Right ventricle myocardium inferior (tissue), 1 donor: ENCODE results near the gene EMB. TPM values are rescaled to one million over a fixed set of nuclear protein-coding genes. Genes with fewer than 3 reads are reported as not detected.
A peak's percentile ranks its signal among the peaks of the same experiment; 100 is the strongest.
"Not testable (repeated sequence)": the region's sequence is repeated elsewhere in the genome, so short reads cannot be mapped to it uniquely, and the experiment has no call there.

Experiments used
- ATAC-seq: fragments of 200-7000 bp; cut with Tn5 transposase; one replicate; pipeline ENCODE4 v1.9.1; 2020; ENCODE audit warnings: mild to moderate bottlenecking, moderate library complexity
- DNase-seq: peaks from one replicate; pipeline ENCODE4 v3.0.0; 2021; ENCODE audit errors: missing footprints
- intact Hi-C: fragments of 100-400 bp; cut with DNase I; formaldehyde crosslinking; loops from one replicate; pipeline ENCODE4 v1.11.0; 2022
- total RNA-seq: library from RNA; stranded (reverse); fragmentation: NEBNext Ultra II Directional; extraction: Animal tissue kit (Norgen Biotek cat#: 25700); gene quantifications from one replicate; pipeline ENCODE4 v1.2.1, GENCODE V29; 2021
- donor health status: DM: no; HTN: yes; CAD: no; lungs with severe emphysema.

EMB gene
- total RNA-seq, 1 donor from 2014 or later, result 15.4 TPM

DNA sequence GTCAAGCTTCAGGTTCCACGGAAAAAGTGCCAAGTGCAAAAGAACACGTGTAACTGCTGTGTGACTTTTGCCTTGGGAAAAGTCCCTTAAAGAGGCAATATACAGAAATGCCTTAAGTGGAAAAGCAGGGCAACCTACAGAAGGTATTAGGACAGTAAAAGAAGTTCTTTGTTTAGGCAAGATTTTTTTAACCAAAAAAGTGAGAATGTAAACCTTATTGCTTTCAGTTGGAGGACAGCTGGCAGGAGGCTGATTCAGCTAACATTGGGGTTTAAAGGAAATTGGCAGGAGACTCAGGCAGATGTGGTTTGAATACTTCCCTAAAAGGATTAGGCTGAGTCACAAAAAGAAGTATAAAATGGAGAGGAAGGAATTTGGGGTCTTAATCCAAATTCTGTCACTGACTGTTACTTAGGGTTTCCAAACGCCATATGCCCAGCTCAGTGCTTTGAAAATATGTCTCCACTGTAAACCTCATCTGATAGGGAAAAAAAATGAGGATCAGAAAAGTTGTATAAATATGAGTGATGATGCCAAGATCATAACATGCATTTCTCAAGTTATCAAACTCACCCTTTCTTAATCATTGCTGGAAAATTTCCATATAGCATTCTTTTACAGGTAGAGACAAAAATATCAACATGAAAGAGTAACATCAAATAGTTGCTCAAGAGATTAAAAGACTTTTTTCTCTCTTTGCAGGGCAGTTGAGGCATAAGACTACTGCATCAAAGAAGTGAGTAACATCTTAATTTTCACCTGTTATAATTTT lies 9.8 kb downstream of the EMB start:
- ATAC-seq, result peak; percentile 31
- intact Hi-C loops, DNase-seq: not testable (repeated sequence)

DNA sequence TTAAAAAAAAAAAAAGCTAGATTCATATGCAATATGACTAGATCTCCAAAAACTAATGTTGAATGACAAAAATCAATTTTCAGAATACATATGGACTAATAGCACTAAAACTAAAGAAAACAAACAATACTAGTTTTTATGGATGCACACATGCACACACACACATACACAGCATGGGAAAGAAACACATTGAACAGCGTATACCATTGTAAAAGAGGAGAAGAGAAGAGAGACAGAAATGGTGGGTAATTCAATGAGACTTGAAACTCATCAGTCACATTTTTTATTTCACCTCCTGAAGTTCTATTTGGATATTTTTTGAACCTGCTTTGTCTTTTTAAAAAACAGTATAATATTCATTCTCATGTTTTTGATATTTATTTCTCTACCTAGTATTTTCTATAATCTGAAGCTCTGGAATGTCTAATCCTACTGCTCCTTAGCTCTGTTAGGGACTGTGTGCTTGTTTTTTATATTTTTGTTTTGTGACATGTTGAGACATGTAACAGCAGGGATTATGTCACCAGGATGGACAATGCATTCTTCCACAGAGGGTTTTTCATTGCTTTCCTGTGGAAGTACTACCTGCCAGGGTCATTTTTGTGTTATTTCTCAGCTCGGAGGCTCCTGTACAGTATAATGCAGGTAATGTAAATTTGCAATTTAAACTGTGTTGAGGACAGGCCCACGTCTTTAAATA lies 17.8 kb downstream of the EMB start:
- ATAC-seq, DNase-seq, intact Hi-C loops: not testable (repeated sequence)

DNA sequence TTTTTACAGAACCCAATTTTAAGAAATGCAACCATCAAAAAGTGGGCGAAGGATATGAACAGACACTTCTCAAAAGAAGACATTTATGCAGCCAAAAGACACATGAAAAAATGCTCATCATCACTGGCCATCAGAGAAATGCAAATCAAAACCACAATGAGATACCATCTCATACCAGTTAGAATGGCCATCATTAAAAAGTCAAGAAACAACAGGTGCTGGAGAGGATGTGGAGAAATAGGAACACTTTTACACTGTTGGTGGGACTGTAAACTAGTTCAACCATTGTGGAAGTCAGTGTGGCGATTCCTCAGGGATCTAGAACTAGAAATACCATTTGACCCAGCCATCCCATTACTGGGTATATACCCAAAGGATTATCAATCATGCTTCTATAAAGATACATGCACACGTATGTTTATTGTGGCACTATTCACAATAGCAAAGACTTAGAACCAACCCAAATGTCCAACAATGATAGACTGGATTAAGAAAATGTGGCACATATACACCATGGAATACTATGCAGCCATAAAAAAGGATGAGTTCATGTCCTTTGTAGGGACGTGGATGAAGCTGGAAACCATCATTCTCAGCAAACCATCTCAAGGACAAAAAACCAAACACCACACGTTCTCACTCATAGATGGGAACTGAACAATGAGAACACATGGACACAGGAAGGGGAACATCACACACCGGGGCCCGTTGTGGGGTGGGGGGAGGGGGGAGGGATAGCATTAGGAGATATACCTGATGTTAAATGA lies 19.7 kb downstream of the EMB start:
- ATAC-seq, DNase-seq, intact Hi-C loops: not testable (repeated sequence)

DNA sequence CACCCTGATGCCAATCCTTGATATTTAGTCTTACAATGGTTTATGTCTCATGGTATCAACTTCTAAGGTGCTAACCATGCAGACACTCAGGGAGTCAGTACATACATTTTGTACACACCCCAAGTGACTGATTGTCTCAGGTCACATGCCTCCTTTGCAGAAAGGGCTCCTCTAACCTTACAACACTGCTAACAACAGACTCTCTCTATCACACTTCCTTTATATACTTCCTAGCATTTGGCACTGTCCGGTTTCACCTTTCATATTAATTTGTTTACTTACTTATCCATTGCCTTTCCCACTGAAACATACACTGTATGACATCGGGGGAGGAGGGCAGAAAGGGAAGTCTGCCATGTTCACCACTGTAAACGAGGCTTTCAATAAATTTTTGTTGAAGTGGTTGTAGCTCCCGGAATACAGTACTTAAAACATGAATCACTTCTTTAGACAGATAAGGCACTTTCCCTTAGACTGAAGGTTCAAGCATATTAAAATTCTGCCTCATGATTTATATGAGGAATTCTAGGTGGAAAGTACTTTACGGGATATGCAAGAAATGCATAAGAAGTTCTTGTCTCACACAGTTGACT lies 20.6 kb downstream of the EMB start:
- DNase-seq (no peak), ATAC-seq (no peak)
- intact Hi-C loops, result no loop called here

DNA sequence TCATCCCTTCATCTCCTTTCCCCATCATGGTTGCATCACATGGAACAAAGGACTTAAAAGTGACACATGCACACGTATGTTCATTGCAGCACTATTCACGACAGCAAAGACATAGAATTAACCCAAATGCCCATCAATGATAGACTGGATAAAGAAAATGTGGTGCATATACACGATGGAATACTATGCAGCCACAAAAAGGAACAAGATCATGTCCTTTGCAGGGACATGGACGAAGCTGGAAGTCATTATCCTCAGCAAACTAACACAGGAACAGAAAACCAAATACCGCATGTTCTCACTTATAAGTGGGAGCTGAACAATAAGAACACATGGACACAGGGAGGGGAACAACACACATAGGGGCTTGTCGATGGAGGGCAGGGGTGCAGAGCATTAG lies 21.4 kb downstream of the EMB start:
- ATAC-seq, intact Hi-C loops, DNase-seq: not testable (repeated sequence)

DNA sequence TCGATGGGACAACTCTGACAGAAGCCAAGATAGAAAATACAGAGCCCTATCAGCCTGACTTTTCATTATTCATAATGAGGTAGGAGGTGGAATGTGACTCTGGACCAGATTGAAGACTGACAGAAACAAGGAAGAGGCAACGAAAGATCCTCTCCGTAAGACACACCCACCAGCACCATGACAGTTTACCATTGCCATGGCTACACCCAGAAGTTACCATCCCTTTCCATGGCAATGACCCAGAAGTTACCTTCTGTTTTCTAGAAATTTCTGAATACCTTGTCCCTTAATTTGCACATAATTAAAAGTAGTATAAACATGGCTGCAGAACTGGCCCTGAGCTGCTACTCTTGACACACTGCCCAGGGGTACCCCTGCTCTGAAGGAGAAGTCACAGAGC lies 24.5 kb downstream of the EMB start:
- ATAC-seq, intact Hi-C loops, DNase-seq: not testable (repeated sequence)

DNA sequence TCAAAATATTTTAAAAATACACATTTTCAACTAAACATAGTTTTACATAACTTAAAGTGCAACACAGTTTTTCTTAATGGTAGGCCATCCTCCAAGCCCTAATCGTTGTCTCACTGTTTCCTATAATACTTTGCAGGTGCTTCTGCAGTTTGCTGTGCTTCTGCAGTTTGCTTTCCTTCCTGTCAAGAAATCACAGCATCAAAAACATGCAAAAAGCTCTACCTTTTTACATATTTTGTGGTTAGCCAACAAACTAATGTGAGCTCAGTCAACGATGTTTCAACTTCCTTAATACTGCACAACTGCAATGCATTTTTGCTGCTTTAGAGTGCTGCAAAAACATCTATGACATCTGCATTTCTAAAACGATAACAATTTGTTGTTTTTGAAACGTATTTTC lies 25.2 kb downstream of the EMB start:
- intact Hi-C loops, result no loop called here
- DNase-seq (no peak), ATAC-seq (no peak)

DNA sequence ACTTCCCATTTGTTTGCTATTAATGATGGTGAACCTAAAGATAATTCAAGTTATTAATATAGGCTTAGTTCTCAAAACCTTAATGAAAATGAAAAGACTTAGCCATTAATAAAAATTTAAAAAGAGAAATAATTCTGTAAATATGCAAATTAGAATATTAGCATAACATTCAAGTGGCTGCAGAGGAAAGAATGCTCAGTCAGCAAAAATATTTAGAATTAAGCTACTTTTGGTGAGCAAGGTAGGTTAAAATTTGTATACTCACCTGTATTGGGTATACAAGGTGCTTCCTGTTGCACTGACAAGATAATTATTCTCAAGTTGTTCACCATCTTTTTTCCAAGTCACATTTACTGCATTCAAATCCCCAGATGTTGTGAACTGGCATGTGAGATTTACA lies 30.2 kb downstream of the EMB start:
- ATAC-seq, intact Hi-C loops, DNase-seq: not testable (repeated sequence)

DNA sequence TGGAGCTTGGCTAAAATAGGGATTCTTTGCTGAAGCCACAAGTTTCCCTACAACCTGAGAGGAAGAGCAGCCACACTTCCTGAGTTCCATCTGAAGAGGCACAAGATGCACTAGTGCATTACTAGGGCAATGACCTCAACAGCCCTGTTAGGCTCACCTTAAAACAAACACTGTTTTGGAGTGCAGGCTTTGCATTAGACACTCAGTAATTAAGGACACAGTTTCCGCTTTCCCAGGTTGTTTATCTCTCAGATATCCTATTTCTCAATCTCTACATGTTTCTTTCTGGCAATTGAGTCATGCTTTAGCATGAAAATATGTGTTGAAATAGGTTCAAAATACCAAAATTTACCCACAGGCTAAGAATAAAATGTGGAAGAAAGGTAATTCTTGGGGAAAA lies 34.2 kb downstream of the EMB start:
- DNase-seq, result no peak
- no peak for ATAC-seq
- intact Hi-C loops, result no loop called here

DNA sequence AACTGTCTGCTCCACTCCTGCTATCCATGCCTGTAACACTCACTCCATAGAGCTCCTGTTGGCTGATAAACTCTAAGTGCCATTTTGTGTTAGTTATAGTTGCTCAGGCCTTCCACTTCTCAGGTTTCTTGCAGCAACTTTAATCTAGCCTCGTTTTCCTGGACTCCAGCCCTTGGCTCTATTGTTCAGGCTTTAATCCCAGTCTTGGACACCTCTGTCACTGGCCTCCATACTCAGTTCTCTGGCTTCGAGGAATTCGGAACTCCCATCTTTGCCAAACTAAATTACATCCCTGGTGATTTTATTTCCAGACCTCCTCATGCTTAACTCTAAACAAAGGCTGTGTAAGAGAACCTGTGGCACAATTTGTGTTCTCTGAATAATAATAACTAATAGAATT lies 39.8 kb downstream of the EMB start:
- no peak for DNase-seq
- peak; percentile 37 for ATAC-seq
- intact Hi-C loops, result no loop called here

DNA sequence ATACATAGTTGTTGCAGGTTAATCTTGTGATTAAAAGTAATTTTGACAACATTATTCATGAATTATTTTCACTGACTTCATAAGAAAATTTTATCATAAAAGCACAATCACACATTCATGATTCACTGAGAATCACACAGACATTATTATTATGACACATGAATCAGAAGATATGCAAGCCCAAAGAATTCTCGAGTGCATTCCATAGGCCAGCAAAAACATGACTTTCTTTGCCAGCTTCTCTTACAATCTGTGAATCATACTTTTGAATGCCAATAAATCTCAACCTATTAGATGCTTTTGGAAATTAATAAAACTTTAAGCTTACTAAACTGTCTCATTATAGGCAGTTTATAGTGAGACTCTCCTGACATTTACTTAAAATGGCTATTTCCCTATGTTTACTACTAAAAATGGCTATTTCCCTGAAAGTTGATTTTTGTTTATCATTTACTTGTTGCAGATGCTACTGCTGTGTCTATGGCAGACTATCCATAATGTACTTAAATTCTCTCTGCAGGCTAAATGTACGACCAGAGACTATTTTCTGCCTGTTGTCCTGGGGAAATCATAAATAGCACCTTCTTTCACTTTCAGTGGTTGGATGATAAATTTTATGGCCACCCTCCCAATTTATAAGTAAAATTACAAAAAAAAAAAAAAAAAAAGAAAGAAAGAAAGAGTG lies 47.0 kb downstream of the EMB start:
- intact Hi-C loops, ATAC-seq, DNase-seq: not testable (repeated sequence)

DNA sequence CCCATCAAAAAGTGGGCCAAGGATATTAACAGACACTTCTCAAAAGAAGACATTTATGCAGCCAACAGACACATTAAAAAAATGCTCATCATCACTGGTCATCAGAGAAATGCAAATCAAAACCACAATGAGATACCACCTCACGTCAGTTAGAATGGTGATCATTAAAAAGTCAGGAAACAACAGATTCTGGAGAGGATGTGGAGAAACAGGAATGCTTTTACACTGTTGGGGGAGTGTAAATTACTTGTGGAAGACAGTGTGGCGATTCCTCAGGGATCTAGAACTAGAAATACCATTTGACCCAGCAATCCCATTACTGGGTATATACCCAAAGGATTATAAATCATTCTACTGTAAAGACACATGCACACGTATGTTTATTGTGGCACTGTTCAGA lies 48.8 kb downstream of the EMB start:
- intact Hi-C loops, DNase-seq, ATAC-seq: not testable (repeated sequence)

DNA sequence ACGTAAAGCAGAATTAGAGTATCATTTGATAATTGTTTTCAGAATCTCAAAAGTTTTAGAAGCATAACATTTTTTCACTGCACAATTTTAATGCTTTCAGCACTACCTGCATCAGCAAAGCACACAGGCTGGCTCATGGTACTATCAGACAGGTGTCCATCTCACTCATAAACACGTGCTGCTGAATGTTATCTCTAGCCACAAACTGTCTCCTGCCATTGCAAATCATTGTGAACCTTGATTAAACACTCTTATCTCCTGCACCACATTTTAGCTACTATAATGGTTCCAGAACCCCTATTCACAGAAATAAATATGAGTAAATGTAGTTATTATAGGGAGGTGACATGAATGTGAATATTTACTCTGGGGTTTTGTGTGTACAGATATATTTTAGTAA lies 56.7 kb downstream of the EMB start:
- DNase-seq, intact Hi-C loops, ATAC-seq: not testable (repeated sequence)

DNA sequence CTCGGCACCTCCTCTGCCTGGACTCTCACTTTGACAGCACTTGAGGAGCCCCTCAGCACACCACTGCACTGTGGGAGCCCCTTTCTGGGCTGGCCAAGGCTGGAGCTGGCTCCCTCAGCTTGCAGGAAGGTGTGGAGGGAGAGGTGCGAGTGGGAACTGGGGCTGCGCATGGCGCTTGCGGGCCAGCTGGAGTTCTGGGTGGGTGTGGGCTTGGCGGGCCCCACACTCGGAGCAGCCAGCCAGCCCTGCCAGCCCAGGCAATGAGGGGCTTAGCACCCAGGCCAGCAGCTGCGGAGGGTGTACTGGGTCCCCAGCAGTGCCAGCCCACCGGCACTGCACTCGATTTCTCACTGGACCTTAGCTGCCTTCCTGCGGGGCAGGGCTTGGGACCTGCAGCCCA lies 64.4 kb downstream of the EMB start:
- DNase-seq, ATAC-seq, intact Hi-C loops: not testable (repeated sequence)

DNA sequence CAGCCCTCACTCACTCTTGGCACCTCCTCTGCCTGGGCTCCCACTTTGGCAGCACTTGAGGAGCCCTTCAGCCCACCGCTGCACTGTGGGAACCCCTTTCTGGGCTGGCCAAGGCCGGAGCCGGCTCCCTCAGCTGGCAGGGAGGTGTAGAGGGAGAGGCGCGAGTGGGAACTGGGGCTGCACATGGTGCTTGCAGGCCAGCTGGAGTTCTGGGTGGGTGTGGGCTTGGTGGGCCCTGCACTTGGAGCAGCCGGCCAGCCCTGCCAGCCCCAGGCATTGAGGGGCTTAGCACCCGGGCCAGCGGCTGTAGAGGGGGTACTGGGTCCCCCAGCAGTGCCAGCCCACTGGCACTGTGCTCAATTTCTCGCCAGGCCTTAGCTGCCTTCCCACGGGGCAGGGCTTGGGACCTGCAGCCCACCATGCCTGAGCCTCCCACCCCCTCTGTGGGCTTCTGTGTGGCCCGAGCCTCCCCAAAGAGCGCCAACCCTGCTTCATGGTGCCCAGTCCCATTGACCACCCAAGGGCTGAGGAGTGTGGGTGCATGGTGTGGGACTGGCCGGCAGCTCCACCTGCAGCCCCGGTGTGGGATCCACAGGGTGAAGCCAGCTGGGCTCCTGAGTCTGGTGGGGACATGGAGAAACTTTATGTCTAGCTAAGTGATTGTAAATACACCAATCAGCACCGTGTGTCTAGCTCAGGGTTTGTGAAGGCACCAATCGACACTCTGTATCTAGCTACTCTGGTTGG lies 71.6 kb downstream of the EMB start:
- ATAC-seq, intact Hi-C loops: not testable (repeated sequence)

DNA sequence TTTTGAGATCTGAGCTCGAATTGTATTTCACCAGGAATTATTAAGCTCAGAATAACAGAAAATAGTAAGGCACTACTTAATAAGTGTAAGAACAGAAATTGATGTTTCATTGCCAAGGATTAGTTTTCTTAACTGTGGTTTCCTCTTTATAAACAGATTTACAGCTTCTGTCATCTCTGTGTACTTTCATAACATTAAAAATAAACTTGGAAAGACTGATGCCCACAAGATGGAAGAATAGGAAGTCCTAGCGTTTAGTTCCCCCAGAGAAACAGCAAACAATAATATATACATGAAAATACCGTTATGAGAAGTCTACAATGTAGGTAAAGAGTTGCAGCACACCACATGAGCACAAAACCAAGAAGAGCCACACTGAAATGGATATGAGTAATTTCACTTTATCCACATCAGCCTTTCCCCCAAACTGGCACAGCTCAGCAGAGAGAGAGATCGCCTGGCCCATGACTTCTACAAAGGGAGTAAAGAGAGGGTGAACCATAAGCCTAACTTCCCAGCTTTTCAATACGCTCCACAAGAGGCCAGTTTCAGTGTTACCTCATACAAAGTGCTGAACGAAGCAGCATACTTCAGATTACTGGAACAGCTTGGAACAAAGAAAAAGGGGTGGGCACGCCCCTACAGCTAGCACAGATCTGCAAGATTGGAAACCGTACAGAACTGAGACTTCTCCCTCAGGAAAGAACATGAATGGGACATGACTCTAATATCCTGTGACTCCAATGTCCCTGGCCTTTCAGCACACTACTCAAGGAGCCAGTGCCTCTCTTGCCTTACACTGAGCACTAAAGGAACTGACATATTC lies 75.4 kb downstream of the EMB start:
- DNase-seq, result no peak
- intact Hi-C loops, result no loop called here
- ATAC-seq, result peak; percentile 89

More for the DNA sequence above, 71.6 kb downstream of the EMB start:
- DNase-seq, result peak; percentile 57
